Fibroblast of the conjunctiva (primary cell): ENCODE results near the gene MTURN.

ENCODE experiments used
- DNase-seq: peaks from one replicate; pipeline ENCODE4 v3.0.0-alpha.2; 2010; ENCODE audit warnings: low read depth

The MTURN gene

DNA sequence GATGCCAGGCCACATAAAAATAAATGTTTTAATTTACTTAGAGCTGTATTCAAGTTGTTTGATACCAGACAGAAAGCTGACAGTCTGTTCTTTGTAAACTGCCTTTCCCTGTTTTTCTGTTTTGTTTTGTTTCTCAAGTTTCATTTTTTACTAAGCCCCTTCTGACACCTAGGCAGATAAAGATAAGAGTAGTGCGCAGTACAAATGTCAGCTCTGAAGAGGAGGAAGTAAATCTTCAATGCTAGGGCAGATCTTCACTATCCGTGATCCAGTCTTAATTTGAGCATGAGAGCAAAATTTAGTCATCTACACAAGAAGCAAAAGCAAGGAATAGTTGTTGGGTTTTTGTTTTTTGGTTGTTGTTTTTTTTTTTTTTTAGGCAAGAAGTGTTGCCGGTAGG, 27.3 kb downstream of the MTURN start:
- no peak for DNase-seq

DNA sequence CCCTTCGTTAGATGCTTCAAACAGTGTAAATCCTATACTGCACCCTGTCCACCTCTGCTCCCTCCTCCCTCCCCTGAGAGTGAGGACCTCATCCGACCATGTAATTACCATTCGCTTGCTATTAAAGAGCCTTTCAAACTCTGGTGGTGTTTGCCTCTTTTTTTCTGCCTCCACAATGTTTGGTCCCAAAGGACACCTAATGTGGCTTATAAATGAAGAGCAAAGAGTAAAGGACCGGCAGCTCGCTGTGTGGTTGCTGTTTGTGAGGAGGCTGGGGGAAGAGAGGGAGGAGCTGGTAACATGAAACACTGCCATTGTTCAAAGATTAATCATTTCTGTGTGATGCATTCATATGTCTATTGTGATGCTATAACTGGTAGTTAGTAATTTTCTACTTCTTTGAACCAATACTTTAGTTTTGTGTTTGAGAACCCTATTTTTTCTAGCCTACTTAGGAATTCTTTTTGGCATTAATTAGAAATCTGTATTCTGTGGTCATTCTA, 27.9 kb downstream of the MTURN start:
- peak; percentile 42 for DNase-seq

DNA sequence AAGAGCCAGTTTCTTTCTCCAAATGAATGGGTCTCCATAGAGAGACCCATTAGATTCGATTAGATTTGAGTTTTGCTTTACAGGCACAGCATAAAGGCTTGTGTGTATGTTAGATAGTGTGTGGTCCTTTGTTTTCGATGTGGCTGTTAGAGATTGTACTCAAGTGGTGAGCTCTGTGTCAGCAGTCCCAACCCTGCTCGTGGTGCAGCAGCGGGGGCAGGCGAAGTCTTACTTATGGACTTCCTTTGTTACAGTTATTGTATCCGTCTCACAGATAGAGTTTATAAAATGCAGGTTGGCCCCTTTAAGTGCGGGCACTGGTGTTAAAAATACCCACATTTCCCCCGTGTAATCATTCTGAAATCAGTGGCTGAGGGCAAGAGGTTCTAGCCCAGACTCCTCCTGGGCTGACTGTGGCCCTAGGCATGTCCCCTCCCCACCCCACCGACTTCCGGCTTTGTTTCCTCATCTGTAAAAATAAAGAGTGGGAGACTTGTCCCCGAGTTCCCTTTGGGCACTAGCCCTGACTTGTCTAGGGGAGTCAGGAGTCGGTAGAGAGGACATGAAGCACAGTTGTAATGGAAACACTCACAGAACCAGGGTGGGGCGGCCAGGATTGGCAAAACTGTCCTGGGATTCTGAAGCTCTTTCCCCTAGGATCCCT, 28.6 kb downstream of the MTURN start:
- DNase-seq: no peak

DNA sequence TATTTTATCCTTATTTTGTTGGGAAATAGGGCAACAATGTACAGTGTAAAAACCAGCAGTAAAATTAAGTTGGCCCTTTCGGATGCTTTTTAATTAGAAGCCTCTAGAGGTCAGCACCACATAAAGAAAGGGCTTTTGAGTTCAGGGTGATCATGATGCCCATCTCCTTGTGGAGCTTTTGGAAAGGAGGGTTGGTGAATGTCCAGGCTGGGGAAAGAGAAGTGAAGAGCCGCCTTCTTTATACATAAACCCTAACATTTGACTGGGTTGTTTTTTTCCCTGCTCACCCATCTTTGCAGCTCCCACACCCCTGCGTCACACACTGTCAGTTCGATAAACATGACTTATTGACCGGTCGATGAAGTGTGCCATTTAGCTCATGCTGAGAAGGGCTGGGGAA, 29.8 kb downstream of the MTURN start:
- peak; percentile 37 for DNase-seq

DNA sequence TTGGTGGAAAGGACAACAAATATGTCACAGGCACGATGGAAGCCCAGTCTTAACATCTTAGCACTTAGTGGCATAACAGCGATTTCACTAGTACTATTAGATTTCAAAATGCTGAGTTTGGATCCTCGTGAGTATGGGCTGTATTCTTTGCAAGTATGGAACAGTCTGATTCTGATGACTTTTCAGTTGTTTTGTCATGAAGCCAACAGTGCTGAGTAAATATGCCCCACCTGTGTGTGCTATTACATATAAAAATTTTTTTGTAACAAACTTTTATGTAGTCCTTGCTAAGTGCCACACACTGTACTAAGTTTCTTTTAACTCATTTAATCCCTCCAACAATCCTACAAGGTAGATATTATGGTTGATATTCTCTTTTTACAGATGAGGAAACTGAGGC, 30.8 kb downstream of the MTURN start:
- no peak for DNase-seq

DNA sequence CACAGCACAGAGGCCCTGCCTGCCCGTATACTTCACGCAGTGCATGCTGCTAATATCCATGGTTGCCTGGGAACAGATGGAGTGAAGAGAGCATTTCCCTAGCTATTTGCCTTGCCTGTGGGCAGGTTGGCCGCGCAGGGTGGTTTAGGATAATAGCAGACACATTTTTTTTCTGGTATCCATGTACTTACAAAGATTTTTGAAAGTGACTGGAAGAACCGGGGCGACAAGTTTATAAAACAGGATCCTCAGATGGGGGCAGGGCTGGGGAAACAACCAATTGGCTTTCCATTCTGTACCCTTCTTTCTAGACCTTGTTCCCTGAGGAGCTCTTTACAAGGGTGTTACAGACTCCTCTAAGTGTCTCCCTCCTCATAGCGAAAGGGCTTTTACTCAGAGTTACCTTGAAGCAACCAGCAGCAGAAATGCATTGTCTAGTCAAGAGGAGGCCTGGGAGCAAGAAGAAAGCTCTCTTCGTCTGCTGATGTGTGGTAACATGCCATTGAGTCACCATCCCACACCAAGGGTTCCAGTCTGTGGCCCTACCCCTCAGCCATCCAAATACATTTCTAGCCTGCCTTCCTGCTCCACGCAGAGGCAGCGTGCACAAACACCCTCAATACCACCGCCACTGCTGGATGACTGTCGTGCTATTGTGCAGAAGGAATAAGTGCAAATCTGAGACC, 31.5 kb downstream of the MTURN start:
- DNase-seq: no peak

DNA sequence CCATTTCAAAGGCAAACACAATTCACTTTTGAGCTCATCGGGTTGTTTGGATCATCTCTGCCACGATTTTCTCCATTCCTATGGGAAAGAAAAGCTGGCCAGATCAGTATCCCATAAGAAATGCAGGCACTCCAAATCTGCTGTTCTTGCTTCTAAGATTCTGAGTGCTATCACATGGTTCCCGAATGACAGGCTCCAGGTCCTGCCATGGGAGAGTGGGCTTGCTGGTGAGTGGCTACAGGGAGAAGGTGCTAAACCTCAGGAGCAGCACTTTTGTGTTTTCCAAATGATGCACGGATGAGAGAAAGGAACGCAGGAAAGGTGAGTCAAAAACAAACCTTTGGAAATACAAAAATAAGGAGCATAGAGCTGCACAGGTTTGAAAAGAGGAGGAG, 32.1 kb downstream of the MTURN start:
- no peak for DNase-seq

DNA sequence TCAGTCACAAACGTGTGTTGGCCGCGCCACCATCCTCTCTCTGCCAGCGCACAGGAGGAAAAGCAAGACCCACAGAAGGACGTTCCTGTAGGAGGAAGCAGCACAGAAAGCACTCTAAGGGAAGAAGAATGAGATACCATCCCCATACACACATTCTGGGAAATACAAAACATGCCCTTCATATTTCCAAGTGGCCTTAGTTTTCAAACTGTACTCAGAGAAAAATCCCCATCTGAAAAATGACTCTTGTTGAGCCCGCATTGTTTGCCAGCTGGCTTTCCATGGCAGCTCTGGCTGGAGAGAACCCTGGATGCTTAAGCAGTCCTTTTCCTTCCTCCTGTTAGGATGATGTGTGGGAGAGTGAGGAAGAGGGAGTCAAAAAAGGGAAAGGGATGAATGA, 33.1 kb downstream of the MTURN start:
- DNase-seq: no peak

DNA sequence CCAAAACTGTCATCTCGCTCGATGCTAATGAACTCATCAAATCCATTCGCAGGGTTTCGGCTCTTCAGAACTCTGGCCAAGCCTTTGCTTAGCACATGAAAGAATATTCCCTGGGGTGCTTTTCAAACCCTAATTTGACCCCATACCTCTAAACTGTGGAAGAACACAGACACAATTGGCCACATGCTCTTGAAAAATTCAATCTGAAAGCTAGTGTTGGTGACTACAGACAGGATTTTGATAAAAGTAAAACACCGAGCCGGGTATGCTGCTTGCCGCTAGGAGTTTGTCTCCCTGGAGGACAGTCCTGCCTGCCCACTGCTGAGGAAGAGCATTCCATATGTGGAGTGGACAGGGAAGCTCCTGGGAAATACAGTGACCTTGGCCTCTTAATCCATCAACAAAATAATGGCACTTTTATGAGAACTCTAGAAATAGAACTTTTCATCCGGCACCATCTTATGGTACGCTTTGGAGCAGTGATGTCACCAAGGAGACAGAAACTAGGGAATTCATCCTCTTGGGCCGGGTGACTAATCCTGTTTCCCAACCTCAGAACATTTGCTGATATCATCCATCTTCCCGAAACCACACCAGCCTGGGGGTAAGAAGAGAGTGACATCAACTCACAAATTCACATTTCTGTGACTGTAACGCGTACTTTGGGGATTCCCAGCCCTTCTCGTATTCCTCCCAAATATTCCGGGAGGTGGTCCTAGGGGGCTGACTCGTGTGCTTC, 34.2 kb downstream of the MTURN start:
- DNase-seq: peak; percentile 37

DNA sequence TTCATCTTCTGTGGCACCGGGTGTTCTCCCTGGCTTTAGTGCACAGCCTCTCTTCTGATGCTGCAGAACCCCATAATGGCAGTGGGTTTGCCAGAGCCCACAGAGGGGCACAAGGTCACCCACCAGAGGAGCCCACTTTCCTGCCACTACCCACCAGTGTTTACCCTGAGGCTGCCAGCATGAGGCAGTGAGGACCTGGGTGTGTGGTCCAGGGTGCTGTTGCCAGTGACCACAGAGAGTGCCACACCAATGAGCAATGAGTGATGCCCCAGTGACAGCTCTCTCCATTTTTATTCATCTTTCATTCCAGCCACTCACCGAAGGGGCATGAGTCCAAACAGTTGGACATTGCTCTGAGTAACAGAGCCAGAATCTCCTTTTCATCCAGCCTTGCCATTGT, 34.8 kb downstream of the MTURN start:
- no peak for DNase-seq

DNA sequence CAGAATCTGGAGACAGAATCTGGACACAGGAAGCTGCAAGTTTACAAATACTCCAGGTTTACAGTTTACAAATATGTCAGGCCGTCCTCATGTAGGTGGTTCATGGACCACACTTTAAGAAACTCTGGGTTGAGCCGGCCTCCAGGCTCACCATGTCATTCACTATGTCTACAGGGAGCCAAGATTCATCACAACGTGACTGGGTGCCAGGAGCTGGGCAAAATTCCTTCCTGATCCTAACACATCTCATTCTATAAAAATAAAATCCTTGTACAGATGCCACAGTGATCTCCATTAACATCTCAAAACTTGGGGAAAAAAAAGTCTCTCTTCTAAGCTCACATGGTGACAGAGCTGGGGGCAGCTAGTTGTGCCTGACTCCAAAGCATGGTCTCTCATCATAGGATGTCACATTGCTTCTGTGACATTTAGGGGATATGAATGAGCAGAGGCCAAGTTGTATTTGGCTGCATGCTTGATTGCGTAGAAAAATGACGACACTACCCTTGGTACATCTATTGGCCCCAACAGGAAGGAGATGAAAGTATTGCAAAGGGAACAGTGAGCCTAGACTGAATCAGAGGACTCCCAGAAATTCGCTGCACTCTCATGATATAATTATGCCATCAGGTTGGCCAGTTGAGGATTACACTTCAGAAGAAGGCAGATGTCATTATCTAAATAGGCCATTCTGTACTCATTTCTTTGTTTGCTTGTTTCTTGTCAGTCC, 35.9 kb downstream of the MTURN start:
- DNase-seq: no peak

DNA sequence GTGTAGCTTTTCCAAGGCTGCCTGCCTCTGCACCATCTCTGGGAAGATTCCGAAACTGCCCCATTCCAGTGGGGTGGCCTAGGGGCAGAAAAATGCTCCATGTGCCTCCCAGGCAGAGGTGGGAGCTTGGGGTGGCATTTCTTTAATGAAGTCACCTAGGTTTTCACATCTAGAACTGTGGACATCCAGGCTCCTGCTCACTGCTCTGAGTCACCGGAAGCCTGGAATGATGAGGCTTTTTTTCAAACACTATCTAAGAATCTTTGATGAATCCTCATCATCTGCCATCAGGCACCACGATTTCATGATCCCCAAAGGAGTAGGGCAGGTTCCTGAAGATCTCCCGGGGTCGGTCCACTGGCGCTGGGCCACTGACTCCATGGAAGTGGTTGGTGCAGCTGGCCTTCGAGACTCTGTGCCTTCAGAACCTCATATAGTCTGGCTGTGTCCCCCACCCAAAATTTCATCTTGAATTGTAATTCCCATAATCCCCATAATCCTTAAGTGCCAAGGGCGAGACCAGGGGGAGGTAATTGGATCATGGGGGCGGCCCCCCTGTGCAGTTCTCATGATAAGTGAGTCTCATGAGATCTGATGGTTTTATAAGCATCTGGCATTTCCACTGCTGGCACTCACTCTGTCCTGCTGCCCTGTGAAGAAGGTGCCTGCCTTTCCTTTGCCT, 37.1 kb downstream of the MTURN start:
- no peak for DNase-seq

DNA sequence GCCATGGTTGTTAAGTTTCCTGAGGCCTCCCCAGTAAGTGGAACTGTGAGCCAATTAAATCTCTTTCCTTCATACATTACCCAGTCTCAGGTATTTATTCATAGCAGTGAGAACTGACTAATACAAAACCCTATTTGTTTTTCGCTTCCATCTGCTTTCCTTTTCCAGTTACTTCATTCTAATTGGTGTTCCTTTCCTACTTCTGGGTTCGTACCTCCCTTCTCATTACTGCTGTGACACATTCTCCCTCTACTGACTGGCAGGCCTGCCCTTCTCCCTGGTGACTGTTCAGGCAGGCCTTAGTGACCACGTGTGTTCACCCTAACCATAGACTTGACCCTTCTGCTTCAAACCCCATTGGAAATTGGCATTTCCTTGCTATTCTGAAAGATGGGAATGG, 37.7 kb downstream of the MTURN start:
- no peak for DNase-seq

DNA sequence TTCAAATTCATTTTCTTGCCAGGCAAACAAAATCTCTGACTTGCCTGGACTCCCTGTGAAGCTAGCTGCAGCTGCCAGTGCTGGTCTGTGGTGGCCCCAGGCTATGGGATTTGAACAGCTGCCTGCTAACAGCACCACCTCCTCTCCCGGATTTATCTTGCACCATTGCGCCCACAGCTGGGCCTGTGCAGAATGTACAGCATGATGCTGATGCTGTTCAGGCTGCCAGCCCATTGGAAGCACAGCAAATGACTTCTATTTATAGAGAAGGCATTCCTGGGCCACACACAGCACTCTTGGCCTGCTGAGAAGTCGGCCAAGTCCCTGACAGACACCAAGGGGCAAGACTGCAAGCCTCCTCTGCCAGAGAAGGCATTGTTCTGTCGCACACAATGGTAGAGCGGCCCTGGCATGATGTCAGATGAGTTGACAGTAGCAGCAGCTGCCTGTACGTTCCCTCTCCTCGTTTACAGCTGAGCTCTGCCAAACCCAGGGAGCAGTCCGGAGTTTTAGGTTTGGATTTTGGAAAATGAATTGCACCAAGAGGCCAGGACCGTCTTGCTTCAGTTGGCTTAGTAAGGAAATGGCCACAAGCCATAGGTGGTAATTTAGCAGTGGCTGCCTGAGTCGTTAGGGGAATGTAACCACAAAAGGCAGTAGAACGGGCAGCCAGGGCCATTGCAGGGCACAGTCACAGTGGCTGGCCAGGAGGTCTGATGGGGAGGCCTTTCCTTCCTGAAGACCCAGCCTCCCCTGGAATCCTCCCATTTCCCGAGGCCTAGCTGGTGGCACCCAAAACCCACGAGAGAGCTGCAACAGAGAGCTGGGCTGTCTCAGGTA, 38.5 kb downstream of the MTURN start:
- peak; percentile 91 for DNase-seq

DNA sequence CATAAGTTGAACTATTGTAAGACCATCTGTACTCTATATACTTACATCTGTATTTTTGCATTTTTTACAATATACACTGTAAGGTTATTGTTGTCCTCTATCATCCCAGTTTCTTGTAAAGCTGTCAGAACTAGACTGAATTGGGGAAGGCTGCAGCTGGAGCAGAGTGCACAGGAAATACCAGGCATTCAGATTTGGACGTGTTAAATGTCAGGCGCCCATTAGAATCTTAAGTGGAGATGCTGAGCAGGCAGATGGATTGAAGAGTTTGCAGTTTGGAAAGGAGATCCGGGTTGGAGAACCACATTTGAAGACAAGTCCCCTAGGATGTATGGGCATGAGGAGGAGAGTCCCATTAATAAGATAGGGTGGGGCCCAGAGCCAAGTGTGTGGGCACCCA, 40.4 kb downstream of the MTURN start:
- DNase-seq: no peak

DNA sequence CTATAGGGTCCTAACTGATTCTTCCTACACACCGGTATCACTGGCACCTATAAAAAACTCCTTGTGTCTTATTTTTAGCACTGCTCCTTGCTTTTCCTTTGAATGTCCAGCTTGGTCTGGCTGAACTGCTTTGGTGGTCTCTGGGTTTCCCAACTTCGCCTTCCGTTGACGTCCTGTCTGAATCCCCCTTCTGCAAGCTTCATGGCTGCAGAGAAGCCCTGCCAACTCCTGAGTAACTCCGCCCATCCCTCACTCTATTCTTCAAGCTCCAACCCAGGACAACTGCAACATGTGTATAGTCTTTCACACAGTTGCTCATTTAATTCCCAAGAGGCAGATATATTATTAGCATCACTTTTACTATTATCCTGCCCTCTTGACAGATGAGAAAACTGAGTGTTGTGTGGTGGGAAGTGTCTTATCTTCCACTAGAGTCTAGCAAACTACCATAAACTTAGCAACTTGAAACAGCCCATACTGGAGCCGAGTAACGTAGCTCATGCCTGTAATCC, 40.9 kb downstream of the MTURN start:
- no peak for DNase-seq

DNA sequence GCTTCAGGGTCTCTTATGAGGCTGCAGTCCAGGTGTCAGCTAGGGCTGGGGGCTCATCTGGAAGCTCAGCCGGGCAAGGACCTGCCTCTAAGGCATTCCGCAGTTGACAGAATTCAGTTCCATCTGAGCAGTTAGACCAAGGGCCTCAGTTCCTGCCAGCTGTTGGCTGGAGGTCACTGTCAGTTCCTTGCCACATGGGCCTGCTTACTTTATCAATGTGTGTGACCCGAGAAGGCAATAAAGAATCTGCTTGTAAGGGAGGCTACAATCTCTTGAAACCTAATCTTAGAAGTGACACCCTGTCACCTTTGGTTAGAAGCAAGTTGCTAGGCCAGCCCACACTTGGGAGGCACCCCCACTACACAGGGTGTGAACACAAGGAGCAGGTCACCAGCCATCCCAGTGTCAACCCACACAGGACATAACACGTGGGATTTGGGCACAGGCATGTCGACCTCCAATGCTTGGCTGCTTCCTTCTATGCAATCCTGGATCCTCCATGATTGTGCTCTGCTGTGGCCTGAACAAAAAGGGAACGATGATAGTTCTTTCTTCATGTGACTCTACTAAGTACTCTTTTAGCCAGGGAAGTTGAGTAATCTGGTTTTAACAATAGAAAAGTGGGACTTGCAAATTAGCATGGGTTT, 41.8 kb downstream of the MTURN start:
- DNase-seq: no peak

DNA sequence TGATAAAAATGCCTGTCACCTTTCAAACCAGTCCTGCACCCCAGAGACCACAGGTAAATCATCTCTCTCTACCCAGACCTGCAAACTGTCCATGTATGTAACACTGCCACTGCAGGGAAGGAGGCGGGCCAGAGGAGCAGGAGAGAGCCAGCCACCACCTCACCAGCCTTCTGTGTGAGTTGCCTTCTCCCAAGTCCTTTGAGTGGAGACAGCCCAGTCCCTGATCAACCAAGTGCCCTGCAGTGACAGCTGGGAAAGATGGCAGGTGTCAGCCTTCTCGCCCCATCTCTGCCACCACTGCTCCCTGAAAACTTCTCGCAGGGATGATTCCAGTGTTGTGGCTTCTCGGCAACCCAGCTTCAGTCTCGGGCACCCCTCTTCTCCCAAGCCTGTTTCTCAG, 42.4 kb downstream of the MTURN start:
- no peak for DNase-seq

DNA sequence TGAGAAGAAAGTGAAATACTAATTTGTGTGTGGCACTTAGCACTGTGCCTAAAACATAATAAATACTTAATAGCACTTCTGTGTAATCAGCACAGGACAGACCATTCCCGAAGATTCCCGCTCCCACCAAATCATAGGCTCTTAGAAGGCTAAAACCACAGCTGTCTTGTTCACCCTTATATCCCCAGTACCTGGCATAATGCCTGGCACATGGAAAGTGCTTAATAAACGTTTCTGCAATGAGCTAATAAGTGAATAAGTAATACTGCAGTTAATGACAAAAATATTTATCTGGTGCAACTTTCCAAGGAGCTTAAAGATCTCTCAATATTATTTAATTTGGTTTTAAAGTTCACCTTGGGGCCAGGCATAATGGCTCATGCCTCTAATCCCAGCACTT, 43.2 kb downstream of the MTURN start:
- no peak for DNase-seq

DNA sequence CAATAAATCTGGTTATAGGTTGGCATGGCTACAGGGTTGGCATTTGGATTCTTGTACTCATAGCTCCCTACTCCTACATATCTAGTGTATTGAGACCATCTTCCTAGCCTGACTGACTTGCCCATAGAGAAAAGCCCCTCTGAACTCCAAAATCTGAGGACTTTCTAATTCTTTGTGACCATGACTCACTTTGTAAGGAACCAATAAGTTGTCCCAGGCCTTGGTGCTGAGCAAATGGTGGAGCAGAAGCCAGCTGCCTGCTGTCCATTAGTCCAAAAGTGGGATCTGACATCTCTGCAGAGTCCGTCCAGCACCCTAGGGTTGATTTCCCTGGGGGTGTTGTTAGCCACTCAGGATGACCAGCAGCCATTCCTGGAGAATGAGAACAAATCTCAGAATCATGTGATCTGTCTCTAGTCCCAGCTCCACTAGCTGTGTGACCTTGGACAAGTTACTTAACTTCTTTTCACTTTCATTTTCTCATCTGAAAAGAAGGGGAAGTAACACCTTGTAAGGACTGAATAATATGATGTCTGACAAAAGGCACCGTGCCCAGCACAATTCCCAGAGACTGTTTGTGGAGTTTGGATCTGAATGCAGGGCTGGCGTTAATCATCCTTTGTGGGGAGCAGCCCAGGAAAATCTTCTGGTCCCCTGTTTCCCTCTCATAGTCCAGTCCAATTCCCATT, 44.1 kb downstream of the MTURN start:
- no peak for DNase-seq
